DMS79 (cell line): Measurements from ENCODE around the gene LDLRAD2.
"Not testable (repeated sequence)": the region's sequence is repeated elsewhere in the genome, so short reads cannot be mapped to it uniquely, and the experiment has no call there.

Experiments used
- DNase-seq: peaks from one replicate; lab custom pipeline; 2025; lab: John Stamatoyannopoulos, UW

Gene LDLRAD2

GRCh38 chr1:21783679-21784603, 28.1 kb upstream of the LDLRAD2 start:
- DNase-seq = peak; percentile 97

GRCh38 chr1:21785764-21786163, 26.3 kb upstream of the LDLRAD2 start:
- not testable (repeated sequence) for DNase-seq

GRCh38 chr1:21786640-21787039, 25.4 kb upstream of the LDLRAD2 start:
- DNase-seq = no peak

GRCh38 chr1:21793104-21793503, 19.0 kb upstream of the LDLRAD2 start:
- DNase-seq = no peak

DNA sequence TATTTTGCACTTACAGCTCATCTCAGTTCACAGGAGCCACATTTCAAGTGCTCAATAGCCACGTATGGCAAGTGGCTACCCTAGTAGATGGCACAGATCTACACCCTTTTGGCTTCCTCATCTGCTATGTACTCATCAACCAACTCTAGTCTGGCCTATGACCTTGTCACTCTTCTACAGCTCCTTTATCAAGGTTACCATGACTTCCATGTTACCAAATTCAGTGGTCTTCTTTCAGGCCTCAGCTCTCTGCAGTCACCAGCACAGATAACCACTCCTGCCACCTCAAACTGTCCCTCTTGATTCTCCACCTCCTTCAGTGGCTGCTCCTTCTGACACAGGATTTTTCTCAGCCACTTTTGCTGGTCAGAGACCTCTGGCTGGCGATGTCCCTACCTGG, 17.4 kb upstream of the LDLRAD2 start:
- no peak for DNase-seq

DNA sequence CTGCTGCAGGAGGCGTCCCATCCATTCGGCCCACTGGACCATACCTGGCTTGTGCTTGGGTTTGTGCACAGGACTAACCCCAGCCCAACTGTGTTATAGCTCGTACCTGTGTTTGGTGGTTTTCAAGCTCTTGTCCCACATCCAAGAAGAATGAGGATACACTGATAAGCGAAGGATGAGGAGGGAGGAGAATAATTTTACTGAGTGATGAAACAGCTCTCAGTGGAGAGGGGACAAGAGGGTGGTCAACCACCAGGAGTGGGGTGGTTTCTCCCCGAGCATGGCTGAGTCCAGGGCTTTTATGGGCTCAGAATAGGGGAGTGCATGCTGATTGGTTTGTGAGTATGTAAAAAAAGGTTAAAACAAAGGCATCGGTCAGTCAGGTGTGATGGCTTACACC, 17.0 kb upstream of the LDLRAD2 start:
- no peak for DNase-seq

GRCh38 chr1:21799730-21800129, 12.3 kb upstream of the LDLRAD2 start:
- no peak for DNase-seq

DNA sequence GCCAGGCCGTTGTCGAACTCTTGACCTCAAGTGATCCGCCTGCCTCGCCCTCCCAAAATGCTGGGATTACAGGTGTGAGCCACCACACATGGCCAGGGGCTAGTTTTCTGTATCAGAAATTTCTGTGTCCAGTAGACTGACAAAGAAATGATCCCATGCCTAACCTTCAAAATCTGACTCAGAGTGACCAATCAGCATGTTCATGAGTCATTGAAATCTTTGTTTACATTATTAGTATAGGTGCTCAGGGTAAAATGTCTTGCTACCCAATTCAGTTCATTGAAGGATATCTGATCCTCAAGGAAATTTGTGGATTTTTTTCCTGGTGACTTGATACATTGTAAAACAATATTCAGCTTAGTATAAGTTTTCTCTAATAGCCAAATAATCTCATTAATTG, 11.0 kb upstream of the LDLRAD2 start:
- no peak for DNase-seq

- no peak for DNase-seq
These were observed 7.5 kb upstream of the LDLRAD2 start for GRCh38 chr1:21804536-21804935.

GRCh38 chr1:21813542-21813941, 1.5 kb downstream of the LDLRAD2 start:
- no peak for DNase-seq

GRCh38 chr1:21814241-21814918, 2.3 kb downstream of the LDLRAD2 start:
- no peak for DNase-seq

- no peak for DNase-seq
These were observed 3.0 kb downstream of the LDLRAD2 start for GRCh38 chr1:21814981-21815582.

DNA sequence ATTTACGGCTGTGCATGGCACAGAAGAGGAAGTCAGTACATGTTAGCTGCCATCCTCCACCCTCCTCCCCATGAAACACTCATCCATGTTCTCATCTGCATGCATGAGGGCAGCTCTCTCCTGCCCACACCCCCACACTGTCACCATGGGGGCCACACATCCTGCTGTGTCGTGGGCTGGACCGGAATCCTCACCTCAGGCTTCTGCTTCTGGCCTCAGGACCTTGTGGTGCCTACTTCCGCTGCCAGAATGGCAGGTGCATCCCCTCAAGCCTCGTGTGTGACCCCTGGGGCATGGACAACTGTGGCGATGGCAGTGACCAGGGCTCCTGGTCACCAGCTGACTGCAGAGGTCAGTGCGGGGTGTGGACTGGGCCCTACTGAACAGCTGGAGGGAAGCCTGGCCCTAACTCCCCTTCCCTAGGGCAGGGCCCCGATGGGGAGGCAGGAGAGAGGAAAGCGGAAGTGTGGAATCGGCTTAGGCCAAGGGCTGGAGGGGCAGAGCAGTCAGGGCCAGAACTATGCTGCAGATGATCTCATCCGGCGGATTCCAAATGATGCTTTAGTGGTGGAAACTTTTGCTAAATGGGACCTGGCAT, 3.8 kb downstream of the LDLRAD2 start:
- no peak for DNase-seq

DNA sequence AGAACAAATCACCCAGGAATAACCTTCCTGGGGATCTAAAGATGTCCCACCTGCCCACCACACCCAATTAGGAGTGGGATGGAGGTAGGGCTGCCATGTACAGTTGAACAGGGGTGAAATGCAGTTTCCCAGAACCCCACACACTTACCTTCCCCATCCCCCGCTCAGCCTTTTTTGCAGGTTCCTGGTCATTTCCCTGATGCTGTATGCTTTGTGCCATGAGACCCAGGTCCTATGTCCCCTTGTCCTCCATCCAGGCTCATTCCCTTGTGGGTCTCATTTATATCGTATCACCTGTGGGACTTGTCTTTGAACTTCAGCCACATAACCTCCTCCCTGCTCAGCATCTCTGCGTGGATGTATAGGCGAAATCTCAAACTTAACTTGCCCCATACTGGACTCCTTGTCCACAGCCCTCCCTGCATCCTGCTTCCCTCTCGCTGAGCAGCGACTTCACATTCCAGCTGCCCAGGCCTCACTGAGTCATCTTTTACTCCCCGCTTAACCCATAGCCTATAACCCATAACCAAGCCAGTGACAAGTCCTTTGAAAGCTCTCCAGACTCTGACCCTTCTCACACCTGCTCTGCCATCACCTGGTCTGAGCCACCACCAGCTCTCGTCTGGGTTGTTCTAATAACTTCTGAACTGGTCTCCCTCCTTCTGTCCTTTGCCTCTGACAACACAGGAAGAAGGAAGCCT, 4.7 kb downstream of the LDLRAD2 start:
- no peak for DNase-seq

- DNase-seq = no peak
These were observed 6.6 kb downstream of the LDLRAD2 start for GRCh38 chr1:21818656-21819055.

DNA sequence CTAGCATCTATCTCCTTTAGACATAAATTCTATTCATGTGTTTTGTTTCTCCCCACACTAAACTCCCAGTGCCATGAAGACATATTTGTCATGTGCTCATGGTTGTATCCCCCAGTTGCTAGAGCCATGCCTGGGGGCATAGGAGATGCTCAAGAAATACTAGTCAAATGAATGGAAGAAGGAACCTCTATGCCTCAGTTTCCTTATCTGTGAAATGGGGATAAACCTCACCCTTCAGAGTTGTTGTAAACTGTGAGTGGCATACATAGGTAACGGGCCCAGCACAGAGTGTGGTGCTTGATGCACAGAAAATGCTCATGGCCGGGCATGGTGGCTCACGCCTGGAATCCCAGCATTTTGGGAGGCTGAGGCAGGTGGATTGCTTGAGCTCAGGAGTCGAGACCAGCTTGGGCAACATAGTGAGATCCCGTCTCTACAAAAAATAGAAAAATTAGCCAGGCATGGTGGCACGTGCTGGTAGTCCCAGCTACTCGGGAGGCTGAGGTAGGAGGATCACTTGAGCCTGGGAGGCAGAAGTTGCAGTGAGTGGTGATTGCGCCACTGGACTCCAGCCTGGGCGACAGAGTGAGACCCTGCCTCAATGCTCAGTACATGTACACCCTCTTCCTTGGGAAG, 8.7 kb downstream of the LDLRAD2 start:
- DNase-seq = no peak

DNA sequence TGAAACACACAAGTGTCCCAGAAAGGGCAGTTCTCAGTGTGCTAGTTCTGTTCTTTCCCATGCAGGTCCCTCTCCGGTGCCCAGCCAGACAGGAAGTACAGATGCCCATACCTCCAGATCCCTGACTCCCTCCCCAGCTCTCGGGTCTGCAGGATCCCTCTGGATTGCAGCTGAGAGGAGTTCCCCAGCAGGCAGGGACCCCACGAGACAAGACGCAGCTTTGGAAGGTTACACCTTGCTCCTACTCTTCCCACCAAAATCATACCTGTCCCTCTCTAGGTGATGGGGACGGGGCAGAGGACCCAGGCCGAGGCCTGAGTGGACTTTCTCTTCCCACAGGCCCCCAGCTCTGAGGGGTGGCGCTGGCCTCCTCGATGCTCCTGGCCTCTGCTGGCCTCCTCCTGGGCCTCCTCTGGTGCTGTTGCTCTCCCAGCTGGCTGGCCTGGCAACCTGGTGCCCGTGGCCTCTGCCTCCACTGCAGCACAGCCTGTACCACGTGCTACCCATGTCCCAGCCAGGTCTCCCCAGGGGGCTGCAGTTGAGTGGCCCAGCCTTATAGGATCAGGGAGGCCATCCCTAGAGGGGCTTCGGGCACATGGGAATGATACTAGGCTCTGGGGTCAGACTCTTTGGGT, 9.4 kb downstream of the LDLRAD2 start:
- no peak for DNase-seq

DNA sequence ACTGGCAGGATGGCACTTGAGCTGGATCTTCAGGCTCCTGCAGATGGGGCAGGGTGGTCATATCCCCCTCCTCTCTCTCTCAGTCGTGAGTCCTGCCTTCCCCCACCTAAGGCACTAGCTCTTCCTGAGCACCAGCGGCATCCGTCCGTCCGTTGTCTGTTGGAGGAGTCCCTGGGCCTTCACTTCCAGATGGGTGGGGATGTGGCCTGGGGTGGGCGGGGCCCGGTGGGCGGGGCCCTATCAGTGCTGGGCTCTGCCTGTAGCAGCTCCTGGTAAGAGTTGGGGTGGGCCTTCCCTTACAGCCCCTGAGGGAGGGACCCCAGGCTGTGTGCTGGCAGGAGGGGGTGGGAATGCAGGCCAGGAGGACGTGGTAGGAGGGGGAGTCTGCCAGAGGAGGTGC, 10.3 kb downstream of the LDLRAD2 start:
- DNase-seq = no peak

DNA sequence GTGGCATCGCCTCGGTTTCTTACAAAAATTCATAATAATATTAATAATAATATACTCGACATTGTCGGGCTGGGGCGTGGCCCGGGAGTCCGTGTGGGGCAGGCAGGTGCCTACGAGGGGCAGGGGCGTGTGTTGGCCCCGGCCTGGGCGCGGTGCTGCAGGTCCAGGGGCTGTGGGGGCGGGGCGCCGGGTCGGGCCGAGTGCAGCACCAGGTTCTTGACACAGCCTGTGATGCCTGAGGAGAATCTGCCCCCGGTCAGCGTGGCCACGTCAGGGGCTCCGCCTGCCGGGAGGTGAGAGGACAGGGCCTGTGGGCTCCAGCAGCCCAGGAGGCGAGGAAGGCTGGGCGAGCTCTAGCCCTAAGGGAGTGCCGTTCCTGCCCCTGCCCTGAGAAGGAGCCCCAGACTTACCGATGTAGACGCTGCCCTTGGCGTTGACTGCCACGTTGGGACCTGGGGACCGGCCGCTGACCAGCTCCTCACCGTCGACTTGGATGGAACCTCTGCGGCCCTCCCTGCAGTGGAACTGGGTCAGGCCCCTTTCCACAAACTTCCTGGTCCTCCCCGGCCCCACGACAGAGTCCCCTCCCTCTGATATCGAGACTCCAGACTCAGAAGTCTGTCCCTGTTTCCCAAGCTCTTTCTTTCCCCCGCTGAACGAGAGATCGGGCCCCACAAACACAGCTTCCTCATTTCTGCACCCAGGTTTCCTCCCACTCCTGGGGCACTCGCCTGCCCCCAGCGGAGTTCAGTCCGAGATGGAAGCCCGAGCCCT, 11.3 kb downstream of the LDLRAD2 start:
- no peak for DNase-seq
